ENCODE data around the gene PKD2L1.
"Not testable (repeated sequence)": the region's sequence is repeated elsewhere in the genome, so short reads cannot be mapped to it uniquely, and the experiment has no call there.

The PKD2L1 gene

DNA sequence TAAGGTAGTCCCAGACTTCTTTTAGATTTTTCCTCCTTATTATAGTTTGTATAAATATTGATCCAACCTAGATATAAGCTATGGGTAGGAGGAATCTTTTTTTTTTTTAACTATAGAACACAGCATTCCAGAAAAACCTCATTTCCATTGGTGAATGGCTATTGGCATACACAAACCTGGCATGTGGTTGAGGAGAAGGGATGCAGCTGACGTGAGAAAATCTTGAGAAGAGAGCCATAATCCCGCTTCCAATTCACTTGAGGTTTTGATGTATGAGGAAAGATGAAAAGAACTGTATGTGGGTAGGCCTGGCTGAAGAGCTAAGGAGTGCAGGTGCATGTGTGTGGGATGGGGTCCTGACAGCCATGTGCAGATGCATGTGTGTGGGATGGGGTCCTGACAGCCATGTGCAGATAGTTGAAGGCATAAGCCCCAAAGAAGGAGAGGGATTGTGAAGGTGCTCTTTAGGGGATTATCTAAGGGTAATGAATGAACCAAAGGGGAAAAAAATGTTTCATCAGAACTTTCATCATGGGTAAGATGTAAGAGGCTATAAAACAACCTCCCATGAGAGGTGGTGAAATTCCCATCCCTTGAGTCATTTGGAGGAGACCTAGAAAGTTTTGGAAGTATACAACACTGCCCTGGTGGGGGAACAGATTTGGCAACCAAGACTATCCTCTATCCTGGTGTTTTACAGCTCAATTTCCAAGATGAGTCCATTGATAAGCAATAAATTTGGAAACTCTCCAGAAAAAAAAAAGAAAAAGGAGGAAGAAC is 3.8 kb upstream of the PKD2L1 start:
- no peak for DNase-seq

GRCh38 chr10:100333106-100333505 is 3.1 kb upstream of the PKD2L1 start:
- no peak for DNase-seq

GRCh38 chr10:100328198-100328597 is 1.8 kb downstream of the PKD2L1 start:
- DNase-seq = no peak

- no peak for DNase-seq
Measured at GRCh38 chr10:100327718-100328009, 2.4 kb downstream of the PKD2L1 start.

- no peak for DNase-seq
Measured at GRCh38 chr10:100327007-100327717, 2.9 kb downstream of the PKD2L1 start.

DNA sequence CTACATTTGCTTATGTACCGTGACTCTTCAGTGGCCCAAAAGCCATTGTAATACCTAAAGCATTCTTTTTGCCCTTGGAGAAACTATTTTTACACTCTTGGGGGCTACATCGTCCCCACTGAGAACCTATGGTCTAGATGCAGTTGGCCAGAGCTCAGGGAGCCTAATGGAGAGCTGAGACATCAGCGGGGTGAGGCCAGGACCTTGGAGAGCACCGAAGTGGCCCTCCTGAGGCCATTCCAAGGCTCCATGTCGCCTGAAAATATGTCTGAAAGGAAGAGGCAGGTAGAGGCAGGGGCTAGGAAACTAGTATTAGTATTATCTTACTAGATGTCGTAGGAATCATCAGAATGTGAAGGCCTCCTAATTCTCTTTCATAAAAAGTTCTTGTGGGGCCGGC is 4.9 kb downstream of the PKD2L1 start:
- no peak for DNase-seq

DNA sequence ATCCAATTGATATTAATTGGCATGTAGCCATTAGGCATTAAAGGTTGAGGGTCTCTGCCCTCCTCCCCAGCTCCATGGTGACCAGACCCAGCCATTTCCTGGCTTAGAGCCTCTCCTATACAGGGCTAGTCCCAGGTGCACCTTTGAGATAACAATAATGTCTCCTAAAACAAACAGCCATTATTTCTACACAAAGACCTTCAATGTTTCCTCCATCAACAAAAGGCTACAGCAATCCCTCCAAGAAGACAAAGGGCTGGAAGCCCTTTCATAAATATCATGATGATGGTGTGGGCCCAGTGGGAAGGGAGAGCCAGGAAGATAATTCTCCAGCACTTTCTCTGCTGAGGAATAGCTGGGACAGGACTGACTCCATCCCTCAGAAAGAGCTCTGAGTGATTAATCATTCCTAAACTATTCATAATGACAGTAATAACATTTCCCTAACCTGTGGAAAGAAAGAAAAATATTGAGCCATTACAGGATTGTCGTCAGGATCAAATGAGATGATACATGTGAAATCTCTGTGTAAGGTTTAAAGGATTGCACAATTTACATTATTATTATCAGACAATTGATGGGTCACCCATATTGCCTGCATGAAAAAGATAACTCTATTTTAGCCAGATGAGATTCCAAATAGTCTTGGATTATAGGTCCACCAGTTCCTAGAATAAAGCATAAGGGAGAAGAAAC is 10.2 kb downstream of the PKD2L1 start:
- DNase-seq = peak; percentile 34 to 69

- no peak for DNase-seq
Measured at GRCh38 chr10:100318207-100318606, 11.8 kb downstream of the PKD2L1 start.

DNA sequence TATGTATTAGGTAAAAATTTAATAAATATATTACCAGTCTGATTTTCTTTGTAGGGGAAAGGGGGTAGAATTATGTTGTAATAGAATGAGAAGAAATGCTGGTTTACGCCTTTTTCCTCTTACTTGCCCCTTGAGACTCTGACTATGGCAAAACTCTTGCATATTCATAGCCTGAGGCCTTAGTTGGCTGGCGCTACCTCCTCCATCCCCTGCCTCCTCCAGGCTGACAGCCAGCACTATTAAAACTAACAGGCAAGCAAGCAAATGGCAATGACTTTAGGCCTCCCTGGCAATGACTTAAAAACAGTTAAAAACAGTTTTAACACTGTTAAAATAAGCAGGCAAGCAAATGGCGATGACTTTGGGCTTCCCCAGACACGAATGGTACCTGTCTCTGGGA is 14.4 kb downstream of the PKD2L1 start:
- DNase-seq = no peak

- no peak for DNase-seq
Measured at GRCh38 chr10:100311298-100311697, 18.7 kb downstream of the PKD2L1 start.

DNA sequence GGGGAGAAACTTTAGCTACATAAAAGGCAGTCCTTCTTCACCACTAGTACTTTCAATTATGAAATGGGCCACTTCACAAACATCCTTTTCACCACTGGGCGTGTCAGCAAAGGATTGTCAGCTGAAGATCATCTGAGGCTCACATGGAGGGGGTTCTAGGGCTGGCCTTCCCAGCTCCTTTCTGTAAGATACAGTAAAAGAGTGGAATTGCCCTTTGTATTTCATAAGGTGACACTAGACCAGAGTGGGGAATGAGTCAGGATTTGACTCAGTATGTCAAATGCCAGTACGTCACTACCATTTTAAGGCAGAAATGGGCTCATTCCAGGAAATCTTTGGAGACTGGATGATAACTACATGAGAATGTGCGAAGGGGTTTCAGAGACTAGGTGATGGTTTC is 22.3 kb downstream of the PKD2L1 start:
- DNase-seq = no peak

- no peak for DNase-seq
Measured at GRCh38 chr10:100306861-100307260, 23.2 kb downstream of the PKD2L1 start.

GRCh38 chr10:100304414-100304813 is 25.6 kb downstream of the PKD2L1 start:
- no peak for DNase-seq

GRCh38 chr10:100303724-100304319 is 26.2 kb downstream of the PKD2L1 start:
- peak; percentile 3 to 25 for DNase-seq

DNA sequence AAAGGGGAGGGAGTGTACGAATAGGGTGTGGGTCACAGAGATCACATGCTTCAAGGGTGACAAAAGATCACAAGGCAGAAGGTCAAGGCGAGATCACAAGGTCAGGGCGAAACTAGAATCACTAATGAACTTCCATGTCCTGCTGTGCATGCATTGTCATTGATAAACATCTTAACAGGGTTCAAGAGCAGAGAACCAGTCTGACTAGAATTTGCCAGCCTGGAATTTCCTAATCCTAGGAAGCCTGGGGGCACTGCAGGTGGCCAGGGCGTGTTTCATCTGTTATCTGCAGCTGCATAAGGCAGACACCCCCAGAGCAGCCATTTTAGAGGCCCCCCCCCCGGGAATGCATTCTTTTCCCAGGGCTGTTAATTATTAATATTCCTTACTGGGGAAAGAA is 28.9 kb downstream of the PKD2L1 start:
- not testable (repeated sequence) for DNase-seq

- DNase-seq = no peak
Measured at GRCh38 chr10:100297242-100297641, 32.8 kb downstream of the PKD2L1 start.

GRCh38 chr10:100293066-100293465 is 37.0 kb downstream of the PKD2L1 start:
- DNase-seq = no peak

GRCh38 chr10:100292300-100292699 is 37.7 kb downstream of the PKD2L1 start:
- not testable (repeated sequence) for DNase-seq

- DNase-seq = no peak
Measured at GRCh38 chr10:100291356-100291755, 38.7 kb downstream of the PKD2L1 start.

GRCh38 chr10:100289641-100290040 is 40.4 kb downstream of the PKD2L1 start:
- no peak for DNase-seq

DNA sequence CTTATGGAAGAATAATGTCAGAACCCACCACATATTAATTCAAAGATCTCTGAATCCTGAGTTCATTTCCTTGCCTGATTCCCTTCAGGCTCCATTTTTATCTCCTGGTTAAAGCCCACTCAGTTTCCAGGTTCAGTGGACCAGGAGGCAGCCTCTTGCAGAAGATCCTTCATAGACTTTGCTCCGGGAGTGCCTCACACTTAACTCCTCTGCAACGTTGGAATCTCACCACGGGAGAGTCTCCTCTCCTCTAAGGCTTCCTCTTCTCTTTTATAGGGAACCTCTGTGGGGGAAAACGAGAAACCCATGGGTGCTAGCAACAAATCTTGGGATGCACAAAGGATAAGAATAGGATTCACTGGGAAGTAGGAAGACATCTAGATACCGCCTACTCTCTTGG is 41.8 kb downstream of the PKD2L1 start:
- DNase-seq = no peak

DNA sequence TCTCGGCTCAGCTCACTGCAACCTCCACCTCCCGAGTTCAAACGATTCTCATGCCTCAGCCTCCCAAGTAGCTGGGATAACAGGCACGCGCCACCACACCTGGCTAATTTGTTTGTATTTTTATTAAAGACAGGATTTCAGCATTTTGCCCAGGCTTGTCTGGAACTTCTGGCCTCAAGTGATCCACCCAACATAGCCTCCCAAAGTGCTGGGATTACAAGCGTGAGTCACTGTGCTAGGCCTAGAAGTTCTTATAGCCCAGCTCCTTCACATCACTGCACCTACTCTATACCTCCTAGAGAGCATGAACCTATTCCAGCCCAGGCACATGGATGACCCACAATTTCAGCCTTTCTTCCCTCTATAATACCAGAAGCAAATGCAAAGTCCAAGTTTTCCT is 42.3 kb downstream of the PKD2L1 start:
- no peak for DNase-seq
